Endothelial cell of umbilical vein (primary cell): ENCODE results near the gene SLC25A40. TPM values are rescaled to one million over a fixed set of nuclear protein-coding genes. Genes with fewer than 3 reads are reported as not detected.

ENCODE experiments used
- BruUV-seq: library from RNA; stranded (reverse); fragments of 400-500 nt; replicated peaks from 2 replicates; lab custom pipeline; 2021; lab: Mats Ljungman, UMichigan
- CTCF ChIA-PET: fragments of 300-600, 350-600 bp; sonication (Branson Sonifier 250); formaldehyde crosslinking; loops from one replicate; lab custom pipeline; 2021; ENCODE audit warnings: antibody characterized with exemption, inconsistent platforms; lab: Charles Lee
- POLR2A ChIA-PET: fragments of 300-600, 350-600 bp; sonication (Branson Sonifier 250); formaldehyde crosslinking; loops from one replicate; lab custom pipeline; 2021; ENCODE audit warnings: antibody characterized with exemption, inconsistent platforms; lab: Charles Lee
- DNase-seq: peaks from one replicate; pipeline ENCODE4 v3.0.0-alpha.2; 2011; ENCODE audit warnings: low read depth, low spot score
- FAIRE-seq: peaks from 2 replicates; lab custom pipeline; 2011; peaks lifted over from hg19 to GRCh38; lab: Jason Lieb, UNC
- H2AFZ ChIP-seq: 2 replicates; pipeline ENCODE4 v1.6.0; 2012; ENCODE audit warnings: low read depth, low read length, control low read depth, inconsistent platforms
- H3K27ac ChIP-seq: 2 replicates; pipeline ENCODE4 v1.5.1; 2011; ENCODE audit warnings: low read depth, mild to moderate bottlenecking, control low read depth, low read length, moderate library complexity; ENCODE audit not compliant: insufficient read depth
- H3K27me3 ChIP-seq, 2 experiments: 2 replicates each; pipeline versions ENCODE4 v1.6.0 to v1.6.1; 2011; ENCODE audit warnings: low read length in 2 of 2, mixed read lengths in 1 of 2; ENCODE audit not compliant: control insufficient read depth in 2 of 2, insufficient read depth in 2 of 2
- H3K36me3 ChIP-seq, 2 experiments: 2 replicates in 1 of 2; 3 replicates in 1 of 2; pipeline ENCODE4 v1.5.1; 2011; ENCODE audit warnings: low read length in 2 of 2, mild to moderate bottlenecking in 1 of 2, moderate library complexity in 1 of 2; ENCODE audit not compliant: control insufficient read depth in 2 of 2, insufficient read depth in 2 of 2; ENCODE audit errors: extremely low read depth in 1 of 2
- H3K4me1 ChIP-seq: 3 replicates; pipeline ENCODE4 v1.5.1; 2011; ENCODE audit warnings: mild to moderate bottlenecking, low read length; ENCODE audit not compliant: control insufficient read depth, insufficient read depth; ENCODE audit errors: extremely low read depth
- H3K4me2 ChIP-seq: 2 replicates; pipeline ENCODE4 v1.6.1; 2011; ENCODE audit warnings: low read length, control low read depth, mixed read lengths; ENCODE audit not compliant: insufficient read depth
- H3K4me3 ChIP-seq, 3 experiments: fragments of 200-600 bp in 1 of 3; sonication (generic), shearing (Covaris generic) in 1 of 3; replicated peaks in 1 of 3; 2 replicates each; pipeline ENCODE4 v1.5.1; 2011 to 2016; ENCODE audit warnings: control low read depth in 3 of 3, low read length in 3 of 3, mild to moderate bottlenecking in 2 of 3, inconsistent platforms in 1 of 3, low read depth in 1 of 3, moderate library complexity in 1 of 3; ENCODE audit not compliant: insufficient read depth in 1 of 3
- H3K79me2 ChIP-seq: 2 replicates; pipeline ENCODE4 v1.6.0; 2012; ENCODE audit warnings: low read length, inconsistent platforms; ENCODE audit not compliant: control insufficient read depth, insufficient read depth
- H3K9ac ChIP-seq: replicated peaks from 2 replicates; pipeline ENCODE3; 2011; ENCODE audit warnings: low read length, control low read depth; ENCODE audit not compliant: insufficient read depth; ENCODE audit errors: extremely low read depth
- H3K9me1 ChIP-seq: replicated peaks from 3 replicates; pipeline ENCODE4 v1.6.0; 2011; ENCODE audit warnings: mild to moderate bottlenecking, low read length; ENCODE audit not compliant: control insufficient read depth, insufficient read depth; ENCODE audit errors: extremely low read depth
- H3K9me3 ChIP-seq: replicated peaks from 2 replicates; pipeline ENCODE4 v1.5.1; 2012; ENCODE audit warnings: low read length, inconsistent platforms; ENCODE audit not compliant: control insufficient read depth, insufficient read depth
- H4K20me1 ChIP-seq: replicated peaks from 2 replicates; pipeline ENCODE3; 2011; ENCODE audit warnings: mild to moderate bottlenecking, low read length; ENCODE audit not compliant: control insufficient read depth, insufficient read depth; ENCODE audit errors: extremely low read depth
- CTCF ChIP-seq, 2 donors: IDR thresholded peaks; 1 replicate in 1 of 2; 2 replicates in 1 of 2; pipeline ENCODE4 v1.5.1; 2011; ENCODE audit warnings: low read length in 2 of 2, mild to moderate bottlenecking in 2 of 2, moderate library complexity in 2 of 2, control low read depth in 1 of 2, inconsistent platforms in 1 of 2, low read depth in 1 of 2; ENCODE audit not compliant: insufficient read depth in 1 of 2; ENCODE audit errors: extremely low read depth in 1 of 2
- EZH2 ChIP-seq: IDR thresholded peaks from 2 replicates; pipeline ENCODE4 v1.6.1; 2012; ENCODE audit warnings: borderline replicate concordance, low read depth, mild to moderate bottlenecking, moderate library complexity, low read length, inconsistent platforms; ENCODE audit not compliant: severe bottlenecking
- FOS ChIP-seq: IDR thresholded peaks from 2 replicates; pipeline ENCODE4 v1.6.1; 2011; ENCODE audit warnings: mild to moderate bottlenecking, low read length, moderate library complexity, borderline replicate concordance; ENCODE audit not compliant: insufficient read depth
- GATA2 ChIP-seq: IDR thresholded peaks from 2 replicates; pipeline ENCODE4 v1.7.0; 2011; ENCODE audit warnings: low read depth, mild to moderate bottlenecking, moderate library complexity, mixed read lengths, low read length; ENCODE audit not compliant: insufficient read length, insufficient read depth
- JUN ChIP-seq: IDR thresholded peaks from 2 replicates; pipeline ENCODE4 v1.6.1; 2011; ENCODE audit warnings: borderline replicate concordance, low read depth; ENCODE audit not compliant: insufficient read length, insufficient read depth
- MAX ChIP-seq: IDR thresholded peaks from 2 replicates; pipeline ENCODE4 v1.6.1; 2011; ENCODE audit not compliant: insufficient read depth, insufficient read length
- MYC ChIP-seq: IDR thresholded peaks from one replicate; pipeline ENCODE4 v1.6.1; 2011; ENCODE audit warnings: mild to moderate bottlenecking, low read depth, low read length
- POLR2A ChIP-seq: IDR thresholded peaks from 2 replicates; pipeline ENCODE4 v1.6.1; 2012; ENCODE audit warnings: low read depth, mild to moderate bottlenecking, control low read depth, low read length
- POLR2AphosphoS5 ChIP-seq: IDR thresholded peaks from 2 replicates; pipeline ENCODE4 v1.6.1; 2012; ENCODE audit warnings: low read depth, mild to moderate bottlenecking, control low read depth, low read length, moderate library complexity; ENCODE audit not compliant: insufficient read depth
- dilution Hi-C: fragments of 300-500 bp; cut with MboI; formaldehyde crosslinking; loops from one replicate; pipeline ENCODE4 v1.15.0; 2019; ENCODE audit warnings: low sequenced_read_pairs; ENCODE audit not compliant: extremely low pct_ligation_motif_present
- intact Hi-C: fragments of 100-400 bp; cut with micrococcal nuclease; formaldehyde crosslinking; loops from one replicate; pipeline ENCODE4 v1.10.0; 2022
- polyA plus RNA-seq, 4 experiments: library from polyadenylated mRNA; depleted of rRNA in 3 of 4; stranded (reverse) in 3 of 4; unstranded in 1 of 4; fragments of >200 nt; gene quantifications; 2 replicates each; pipeline versions ENCODE4 v1.2.1 to v1.2.3, GENCODE V29; 2011 to 2012; ENCODE audit warnings: missing spikeins in 1 of 4
- total RNA-seq: library from RNA; stranded (reverse); gene quantifications from 2 replicates; pipeline ENCODE4 v1.2.3, GENCODE V29; 2021

SLC25A40 gene
- total and polyA plus RNA-seq, 2 donors (not counting 3 experiments of a cell fraction or from before 2014, with no cell fraction given), result 7.1 to 17.1 TPM

- H3K9me3 ChIP-seq, result no peaks in the 10 kb centered on the region
- FAIRE-seq (no peak), DNase-seq (no peak)
- intact Hi-C loops (no loop called here), dilution Hi-C loops (no loop called here)
- no peak overlapping the region for H3K4me3 ChIP-seq
- no peaks in the 10 kb centered on the region for H3K4me1 ChIP-seq
- ChIA-PET CTCF (no interaction called here), POLR2A (no interaction called here)
- no peaks in the 10 kb centered on the region for H3K79me2 ChIP-seq
- no peaks in the 10 kb centered on the region for H4K20me1 ChIP-seq
- no peaks in the 10 kb centered on the region for H3K9me1 ChIP-seq
- no TSS peak for BruUV-seq
- H3K9ac ChIP-seq, result no peak overlapping the region
- TF ChIP-seq CTCF (IDR thresholded peaks at IDR 0.05; ENCODE audit: extremely low read depth in 1 of 2, insufficient read depth in 1 of 2, low read depth in 1 of 2, low read length in 2 of 2), result no peak
- no peak for TF ChIP-seq POLR2AphosphoS5
- TF ChIP-seq FOS, result no peak
- no peak for TF ChIP-seq EZH2
- no peak for TF ChIP-seq MYC
- TF ChIP-seq JUN, result no peak
- TF ChIP-seq GATA2, result no peak
- TF ChIP-seq MAX, result no peak
- no peak for TF ChIP-seq POLR2A
- no peak overlapping the region for H3K27ac ChIP-seq
- no peaks in the 10 kb centered on the region for H3K27me3 ChIP-seq
- H2AFZ ChIP-seq, result no peak overlapping the region
- H3K4me2 ChIP-seq, result no peak overlapping the region
- H3K36me3 ChIP-seq, result peaks cover 0 to 2% of the 10 kb centered on the region in 2 experiments
These were observed 23.9 kb downstream of the SLC25A40 start for GRCh38 chr7:87852306-87852705.
